Osteocyte (in vitro differentiated cells): ENCODE results near the gene CYB561. TPM values are rescaled to one million over a fixed set of nuclear protein-coding genes. Genes with fewer than 3 reads are reported as not detected.

Experiments used
- DNase-seq: peaks from one replicate; pipeline ENCODE4 v3.0.0; 2021; ENCODE audit warnings: mixed read lengths; ENCODE audit not compliant: unreplicated experiment; ENCODE audit errors: extremely low spot score
- H3K27ac Mint-ChIP-seq: one replicate; pipeline ENCODE4 v1.8.0; 2021; ENCODE audit warnings: mild to moderate bottlenecking, mixed read lengths; ENCODE audit not compliant: unreplicated experiment
- H3K27me3 Mint-ChIP-seq: one replicate; pipeline ENCODE4 v1.8.0; 2021; ENCODE audit warnings: mixed read lengths; ENCODE audit not compliant: unreplicated experiment
- H3K36me3 Mint-ChIP-seq: one replicate; pipeline ENCODE4 v1.8.0; 2021; ENCODE audit warnings: mixed read lengths; ENCODE audit not compliant: unreplicated experiment
- H3K4me1 Mint-ChIP-seq: one replicate; pipeline ENCODE4 v1.8.0; 2021; ENCODE audit warnings: mixed read lengths; ENCODE audit not compliant: unreplicated experiment
- H3K4me3 Mint-ChIP-seq: one replicate; pipeline ENCODE4 v1.8.0; 2021; ENCODE audit warnings: mild to moderate bottlenecking, moderate library complexity, mixed read lengths; ENCODE audit not compliant: unreplicated experiment
- H3K9me3 Mint-ChIP-seq: one replicate; pipeline ENCODE4 v1.8.0; 2021; ENCODE audit warnings: mixed read lengths; ENCODE audit not compliant: unreplicated experiment
- total RNA-seq: library from RNA; stranded (reverse); gene quantifications from 2 replicates; pipeline ENCODE4 v1.2.1, GENCODE V29; 2021
- TF ChIP-seq, protein P1 (sequence below): fragments of 200-600 bp; sonication (generic); IDR thresholded peaks from 2 replicates; pipeline ENCODE4 v1.5.0; 2021; ENCODE audit warnings: antibody characterized with exemption, mild to moderate bottlenecking, moderate library complexity

CYB561 gene
- total RNA-seq, 1 donor from 2014 or later: 5.7 TPM

DNA sequence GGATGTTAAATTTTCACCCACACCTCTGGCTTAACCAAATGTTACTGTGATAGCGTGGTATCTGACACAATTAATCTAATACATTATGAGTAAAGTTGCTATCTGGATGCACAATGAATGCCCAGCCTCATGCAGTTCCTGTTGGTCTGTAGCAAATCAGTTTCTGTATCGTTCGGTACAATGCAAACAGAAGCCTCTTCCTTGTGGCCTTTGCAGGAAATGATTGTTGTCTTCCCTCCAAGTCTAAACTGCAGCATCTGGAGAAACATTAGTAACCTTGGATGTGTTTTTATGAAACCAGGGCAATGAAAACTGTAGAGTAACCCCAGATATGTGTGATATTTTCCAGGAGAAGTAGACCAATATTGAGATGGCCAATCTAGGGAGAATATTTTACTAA lies 46.8 kb downstream of the CYB561 start:
- Mint-ChIP-seq H3K27ac (peak overlapping the region; percentile 48), H3K27me3 (no peaks in the 10 kb centered on the region), H3K36me3 (peaks cover 18% of the 10 kb centered on the region), H3K9me3 (no peaks in the 10 kb centered on the region), H3K4me3 (no peak overlapping the region), H3K4me1 (peaks cover 32% of the 10 kb centered on the region)
- DNase-seq: no peak
- TF ChIP-seq, protein P1, sequence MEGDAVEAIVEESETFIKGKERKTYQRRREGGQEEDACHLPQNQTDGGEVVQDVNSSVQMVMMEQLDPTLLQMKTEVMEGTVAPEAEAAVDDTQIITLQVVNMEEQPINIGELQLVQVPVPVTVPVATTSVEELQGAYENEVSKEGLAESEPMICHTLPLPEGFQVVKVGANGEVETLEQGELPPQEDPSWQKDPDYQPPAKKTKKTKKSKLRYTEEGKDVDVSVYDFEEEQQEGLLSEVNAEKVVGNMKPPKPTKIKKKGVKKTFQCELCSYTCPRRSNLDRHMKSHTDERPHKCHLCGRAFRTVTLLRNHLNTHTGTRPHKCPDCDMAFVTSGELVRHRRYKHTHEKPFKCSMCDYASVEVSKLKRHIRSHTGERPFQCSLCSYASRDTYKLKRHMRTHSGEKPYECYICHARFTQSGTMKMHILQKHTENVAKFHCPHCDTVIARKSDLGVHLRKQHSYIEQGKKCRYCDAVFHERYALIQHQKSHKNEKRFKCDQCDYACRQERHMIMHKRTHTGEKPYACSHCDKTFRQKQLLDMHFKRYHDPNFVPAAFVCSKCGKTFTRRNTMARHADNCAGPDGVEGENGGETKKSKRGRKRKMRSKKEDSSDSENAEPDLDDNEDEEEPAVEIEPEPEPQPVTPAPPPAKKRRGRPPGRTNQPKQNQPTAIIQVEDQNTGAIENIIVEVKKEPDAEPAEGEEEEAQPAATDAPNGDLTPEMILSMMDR: no peak

DNA sequence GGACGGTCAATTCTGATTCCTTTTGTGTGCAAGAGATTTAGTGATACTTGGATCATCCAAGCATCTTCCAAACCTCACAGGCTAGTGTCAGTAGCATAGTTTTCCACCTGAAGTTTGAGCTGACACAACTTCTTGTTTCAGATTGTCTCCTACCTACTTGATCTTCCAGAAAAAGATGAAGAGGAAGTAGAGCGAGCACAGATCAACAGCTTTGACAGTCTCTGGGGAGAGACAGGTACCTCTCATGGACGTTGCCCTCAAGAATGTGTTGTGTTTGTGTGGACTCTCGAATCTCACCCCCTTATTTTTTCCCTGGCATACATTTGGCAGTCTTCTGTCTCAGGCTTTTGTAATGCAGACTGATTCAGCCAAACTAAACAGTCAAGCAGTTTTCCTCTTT lies 47.4 kb downstream of the CYB561 start:
- Mint-ChIP-seq H3K27ac (no peak overlapping the region), H3K36me3 (peaks cover 21% of the 10 kb centered on the region), H3K27me3 (no peaks in the 10 kb centered on the region)

DNA sequence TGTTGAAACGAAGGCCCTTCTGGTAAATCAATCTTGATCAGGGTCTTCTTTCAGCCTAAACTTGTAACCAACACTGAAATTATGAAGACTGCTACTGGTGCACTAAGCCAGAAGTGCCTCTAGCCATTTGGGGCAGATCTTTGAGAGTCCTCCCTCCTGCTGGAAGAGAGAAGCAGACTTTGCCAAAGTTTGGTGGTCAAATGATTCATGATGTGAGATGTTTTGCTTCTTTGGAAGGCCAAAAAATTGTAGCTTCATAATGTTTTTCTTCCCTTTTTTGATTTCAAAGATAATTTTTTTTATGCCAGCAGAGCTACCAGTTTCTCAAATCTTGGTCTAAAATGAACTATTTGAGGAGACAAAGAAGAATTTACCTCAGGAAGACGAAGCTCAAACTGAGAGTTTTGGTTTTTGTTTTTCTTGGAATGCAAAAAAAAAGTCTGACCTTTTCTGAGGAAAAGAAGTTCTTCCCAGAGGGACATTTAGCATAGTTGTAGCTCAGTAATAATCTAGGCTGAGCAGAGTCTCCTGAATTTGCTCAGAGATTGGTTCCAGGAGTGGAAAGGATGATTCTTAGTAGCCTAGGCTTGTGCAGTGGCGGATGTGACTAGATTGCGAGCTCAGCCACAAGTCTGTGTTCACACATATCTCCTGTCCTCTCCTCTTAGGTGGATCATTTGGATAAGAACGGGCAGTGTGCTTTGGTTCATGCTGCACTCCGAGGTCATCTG lies 50.9 kb downstream of the CYB561 start:
- TF ChIP-seq, protein P1: peak; percentile 11
- H3K27me3 Mint-ChIP-seq: no peaks in the 10 kb centered on the region
- H3K9me3 Mint-ChIP-seq: no peaks in the 10 kb centered on the region
- peaks cover 13% of the 10 kb centered on the region for H3K36me3 Mint-ChIP-seq
- DNase-seq: no peak
- H3K27ac Mint-ChIP-seq: peak overlapping the region; percentile 82
- no peak overlapping the region for H3K4me3 Mint-ChIP-seq
- H3K4me1 Mint-ChIP-seq: peaks cover 34% of the 10 kb centered on the region

More for the DNA sequence above, 47.4 kb downstream of the CYB561 start:
- no peak for DNase-seq
- TF ChIP-seq, protein P1: no peak
- no peaks in the 10 kb centered on the region for H3K9me3 Mint-ChIP-seq
- H3K4me1 Mint-ChIP-seq: peaks cover 34% of the 10 kb centered on the region
- no peak overlapping the region for H3K4me3 Mint-ChIP-seq

DNA sequence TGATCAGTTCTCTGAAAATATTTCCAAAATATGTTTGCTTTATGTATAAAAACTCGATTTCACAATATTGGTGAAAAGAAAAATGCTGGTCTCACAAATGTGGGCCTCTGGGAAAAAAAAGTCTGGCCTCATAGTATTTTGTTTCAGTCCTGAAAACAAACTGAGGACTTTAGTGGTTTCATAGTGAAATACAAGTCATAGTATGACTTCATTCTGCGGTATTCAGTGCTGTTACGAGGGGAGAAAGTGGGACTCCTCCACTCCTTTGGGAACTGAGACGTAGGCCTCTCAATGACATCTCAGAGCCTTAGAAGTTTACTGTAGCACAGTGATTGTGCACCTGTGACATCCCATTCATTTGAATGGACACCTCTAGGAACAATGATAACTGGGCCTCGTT lies 56.0 kb downstream of the CYB561 start:
- Mint-ChIP-seq H3K9me3 (no peaks in the 10 kb centered on the region), H3K27ac (no peak overlapping the region), H3K36me3 (peaks cover 13% of the 10 kb centered on the region), H3K4me3 (no peak overlapping the region), H3K27me3 (no peaks in the 10 kb centered on the region), H3K4me1 (peaks cover 9% of the 10 kb centered on the region)
- TF ChIP-seq, protein P1: no peak
- no peak for DNase-seq

DNA sequence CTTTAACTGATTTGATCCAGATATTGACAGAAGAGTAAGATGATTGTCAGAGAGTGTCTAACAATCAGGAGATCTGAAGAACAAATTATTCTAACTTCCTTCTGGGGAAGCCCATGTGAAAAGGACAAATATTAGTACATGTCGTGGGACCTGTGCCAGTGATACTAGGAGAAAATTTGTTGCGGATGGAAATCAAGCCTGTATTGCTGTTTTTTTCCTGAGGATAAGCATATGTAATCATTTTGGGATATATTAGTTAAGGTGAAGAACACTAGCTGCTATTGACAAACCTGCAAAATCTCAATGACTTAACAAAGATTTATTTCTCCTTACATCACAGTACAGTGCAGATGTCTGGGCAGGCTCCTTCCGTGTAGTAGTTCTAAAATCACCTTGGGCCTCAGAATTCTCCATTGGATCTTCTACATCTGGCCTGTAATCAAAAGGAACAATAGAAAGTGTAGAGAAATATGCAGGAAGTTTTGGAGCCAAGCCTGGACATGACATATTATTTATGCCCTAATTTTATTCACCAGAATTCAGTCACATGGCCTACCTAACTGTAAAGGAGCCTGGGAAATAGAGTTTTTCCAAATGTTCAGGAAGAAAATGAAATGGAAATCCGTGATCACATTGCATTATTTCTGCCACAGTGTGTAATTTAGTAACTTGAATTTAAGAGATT lies 58.3 kb downstream of the CYB561 start:
- no peaks in the 10 kb centered on the region for H3K9me3 Mint-ChIP-seq
- no peak overlapping the region for H3K27ac Mint-ChIP-seq
- H3K4me1 Mint-ChIP-seq: peaks cover 6% of the 10 kb centered on the region
- H3K27me3 Mint-ChIP-seq: no peaks in the 10 kb centered on the region
- DNase-seq: no peak
- peaks cover 10% of the 10 kb centered on the region for H3K36me3 Mint-ChIP-seq
- TF ChIP-seq, protein P1: no peak
- H3K4me3 Mint-ChIP-seq: no peak overlapping the region
